Calu3 (cell line): Measurements from ENCODE around the gene CCDC91. TPM values are rescaled to one million over a fixed set of nuclear protein-coding genes. Genes with fewer than 3 reads are reported as not detected.

Experiments used
- BruUV-seq: library from RNA; stranded (reverse); fragments of 400-500 nt; replicated peaks from 2 replicates; lab custom pipeline; 2021; lab: Mats Ljungman, UMichigan
- CTCF ChIA-PET: fragments of 300-600 bp; sonication (Branson Sonifier 250); formaldehyde crosslinking; loops from one replicate; lab custom pipeline; 2022; ENCODE audit warnings: antibody characterized with exemption; lab: Charles Lee
- DNase-seq: peaks from one replicate; pipeline ENCODE4 v3.0.0; 2022
- H3K27ac Mint-ChIP-seq: one replicate; pipeline ENCODE4 v1.8.0; 2022; ENCODE audit warnings: mixed read lengths; ENCODE audit not compliant: unreplicated experiment
- H3K27me3 Mint-ChIP-seq: one replicate; pipeline ENCODE4 v1.8.0; 2022; ENCODE audit warnings: mixed read lengths; ENCODE audit not compliant: unreplicated experiment
- H3K36me3 Mint-ChIP-seq: one replicate; pipeline ENCODE4 v1.8.0; 2022; ENCODE audit warnings: mild to moderate bottlenecking, moderate library complexity, mixed read lengths; ENCODE audit not compliant: insufficient read depth, unreplicated experiment
- H3K4me1 Mint-ChIP-seq: one replicate; pipeline ENCODE4 v1.8.0; 2022; ENCODE audit warnings: mild to moderate bottlenecking, low read depth, mixed read lengths; ENCODE audit not compliant: unreplicated experiment
- H3K4me3 Mint-ChIP-seq: one replicate; pipeline ENCODE4 v1.8.0; 2022; ENCODE audit warnings: mild to moderate bottlenecking, low read depth, moderate library complexity, mixed read lengths; ENCODE audit not compliant: unreplicated experiment
- H3K9me3 Mint-ChIP-seq: one replicate; pipeline ENCODE4 v1.8.0; 2022; ENCODE audit warnings: low read depth, mixed read lengths; ENCODE audit not compliant: unreplicated experiment
- CTCF ChIP-seq: fragments of 200-600 bp; IDR thresholded peaks from one replicate; pipeline ENCODE4 v1.8.0; 2022; ENCODE audit warnings: antibody characterized with exemption; ENCODE audit not compliant: unreplicated experiment
- intact Hi-C: fragments of 100-400 bp; cut with micrococcal nuclease; formaldehyde crosslinking; loops from one replicate; pipeline ENCODE4 v1.10.0; 2022; ENCODE audit not compliant: unreplicated experiment
- total RNA-seq: library from RNA; stranded (reverse); gene quantifications from 2 replicates; pipeline ENCODE4 v1.2.3, GENCODE V29; 2022

CCDC91 gene
- total RNA-seq, 1 experiment from 2014 or later = 25.6 TPM

- Mint-ChIP-seq H3K27ac (no peak overlapping the region), H3K9me3 (no peaks in the 10 kb centered on the region), H3K27me3 (no peaks in the 10 kb centered on the region), H3K4me1 (peaks cover 13% of the 10 kb centered on the region), H3K36me3 (no peaks in the 10 kb centered on the region), H3K4me3 (no peak overlapping the region)
- no peak for TF ChIP-seq CTCF
- DNase-seq = no peak
- intact Hi-C loops = no loop called here
- CTCF ChIA-PET = no interaction called here
- BruUV-seq = no TSS peak
Measured at GRCh38 chr12:28167981-28168485, 22.2 kb upstream of the CCDC91 start.

GRCh38 chr12:28171356-28172060 is 18.7 kb upstream of the CCDC91 start:
- DNase-seq = no peak
- Mint-ChIP-seq H3K36me3 (no peaks in the 10 kb centered on the region), H3K27ac (no peak overlapping the region), H3K27me3 (no peaks in the 10 kb centered on the region), H3K4me1 (no peaks in the 10 kb centered on the region), H3K9me3 (no peaks in the 10 kb centered on the region), H3K4me3 (no peak overlapping the region)
- intact Hi-C loops = loop anchor here (5.0 to 10.0 kb wide), 4 partner anchors 204 to 701 kb away; no protein-coding TSS in a partner anchor
- TF ChIP-seq CTCF = no peak
- no TSS peak for BruUV-seq
- CTCF ChIA-PET = interaction anchor here (0.7 to 1.4 kb wide), 3 partner anchors 11 to 201 kb away, joined by 3 to 4 read pairs (median 4); no protein-coding TSS in a partner anchor

GRCh38 chr12:28172434-28173030 is 17.7 kb upstream of the CCDC91 start:
- Mint-ChIP-seq H3K4me1 (no peaks in the 10 kb centered on the region), H3K27me3 (no peaks in the 10 kb centered on the region), H3K9me3 (no peaks in the 10 kb centered on the region), H3K27ac (no peak overlapping the region), H3K4me3 (no peak overlapping the region), H3K36me3 (no peaks in the 10 kb centered on the region)
- BruUV-seq = no TSS peak
- CTCF ChIA-PET = interaction anchor here (0.6 kb wide), 1 partner anchor 1037 kb away, joined by 4 read pairs; no protein-coding TSS in a partner anchor
- intact Hi-C loops = loop anchor here (5.0 to 10.0 kb wide), 4 partner anchors 205 to 700 kb away; no protein-coding TSS in a partner anchor
- peak; percentile 43 for DNase-seq
- peak; percentile 31 for TF ChIP-seq CTCF

- no peaks in the 10 kb centered on the region for H3K4me1 Mint-ChIP-seq
- intact Hi-C loops = loop anchor here (5.0 to 10.0 kb wide), 4 partner anchors 206 to 699 kb away; no protein-coding TSS in a partner anchor
- CTCF ChIA-PET = interaction anchor here (0.6 kb wide), 1 partner anchor 1036 kb away, joined by 4 read pairs; no protein-coding TSS in a partner anchor
- H3K36me3 Mint-ChIP-seq = no peaks in the 10 kb centered on the region
- no peak for TF ChIP-seq CTCF
- no peaks in the 10 kb centered on the region for H3K27me3 Mint-ChIP-seq
- no peak for DNase-seq
- no TSS peak for BruUV-seq
- H3K9me3 Mint-ChIP-seq = no peaks in the 10 kb centered on the region
- no peak overlapping the region for H3K27ac Mint-ChIP-seq
- no peak overlapping the region for H3K4me3 Mint-ChIP-seq
Measured at GRCh38 chr12:28173440-28173839, 16.8 kb upstream of the CCDC91 start.
